ENCODE measurements around the gene TRIM46.
"Not testable (repeated sequence)": the region's sequence is repeated elsewhere in the genome, so short reads cannot be mapped to it uniquely, and the experiment has no call there.

Gene TRIM46

GRCh38 chr1:155208541-155209311, 35.1 kb downstream of the TRIM46 start, which contains the start of gene MTX1:
Gene MTX1, plus strand, starts transcription at chr1:155208695. Its CDS starts 110 bp downstream, at chr1:155208805.
- peak; percentile 75 for DNase-seq

GRCh38 chr1:155209312-155209721, 35.7 kb downstream of the TRIM46 start:
- DNase-seq = no peak

- DNase-seq = no peak
Measured at GRCh38 chr1:155210314-155211104, 36.9 kb downstream of the TRIM46 start.

- DNase-seq = not testable (repeated sequence)
Measured at GRCh38 chr1:155211381-155212050, 37.9 kb downstream of the TRIM46 start.

GRCh38 chr1:155212051-155212440, 38.4 kb downstream of the TRIM46 start:
- not testable (repeated sequence) for DNase-seq

- DNase-seq = not testable (repeated sequence)
Measured at GRCh38 chr1:155214702-155215101, 41.1 kb downstream of the TRIM46 start.

GRCh38 chr1:155218854-155219591, 45.4 kb downstream of the TRIM46 start:
- DNase-seq = peak; percentile 80

- no peak for DNase-seq
Measured at GRCh38 chr1:155219592-155220031, 46.0 kb downstream of the TRIM46 start.

- DNase-seq = not testable (repeated sequence)
Measured at GRCh38 chr1:155220211-155220965, 46.7 kb downstream of the TRIM46 start.

- no peak for DNase-seq
Measured at GRCh38 chr1:155223047-155223446, 49.4 kb downstream of the TRIM46 start.

GRCh38 chr1:155225404-155225759, 51.7 kb downstream of the TRIM46 start:
- DNase-seq = not testable (repeated sequence)

- DNase-seq = peak; percentile 83
Measured at GRCh38 chr1:155226188-155226909, 52.7 kb downstream of the TRIM46 start.

- DNase-seq = peak; percentile 83
Measured at GRCh38 chr1:155226910-155227260, 53.2 kb downstream of the TRIM46 start.

- peak; percentile 100 for DNase-seq
Measured at GRCh38 chr1:155227261-155228095, 53.8 kb downstream of the TRIM46 start.

- DNase-seq = no peak
Measured at GRCh38 chr1:155228096-155228427, 54.4 kb downstream of the TRIM46 start.

- not testable (repeated sequence) for DNase-seq
Measured at GRCh38 chr1:155231302-155231701, 57.7 kb downstream of the TRIM46 start.

- not testable (repeated sequence) for DNase-seq
Measured at GRCh38 chr1:155232001-155232978, 58.6 kb downstream of the TRIM46 start.

- not testable (repeated sequence) for DNase-seq
Measured at GRCh38 chr1:155233502-155233901, 59.9 kb downstream of the TRIM46 start.

Data from SHP77 treated with DMSO at 0.1 percent for 48 hours (cell line).